Measurements from ENCODE around the gene VAPA.

DNA sequence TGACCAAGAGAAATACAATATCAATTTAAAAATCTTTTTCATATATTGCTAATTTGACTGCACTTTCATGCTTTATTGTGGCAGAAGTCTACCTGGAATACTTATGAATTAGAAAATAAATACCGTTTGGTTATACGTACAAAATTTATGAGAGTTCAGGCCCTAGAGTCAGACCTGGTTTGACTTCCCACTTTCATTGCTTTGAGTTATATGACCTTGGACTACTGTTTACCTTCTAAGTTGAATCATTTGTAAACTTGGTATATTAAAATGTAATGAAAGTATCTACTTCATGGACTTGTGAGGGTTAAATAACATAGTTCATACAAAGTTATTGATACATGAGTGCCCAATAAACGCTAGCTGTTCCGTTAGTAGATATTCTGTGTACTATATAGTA lies 12.0 kb downstream of the VAPA start:
- TF ChIP-seq, protein P1, sequence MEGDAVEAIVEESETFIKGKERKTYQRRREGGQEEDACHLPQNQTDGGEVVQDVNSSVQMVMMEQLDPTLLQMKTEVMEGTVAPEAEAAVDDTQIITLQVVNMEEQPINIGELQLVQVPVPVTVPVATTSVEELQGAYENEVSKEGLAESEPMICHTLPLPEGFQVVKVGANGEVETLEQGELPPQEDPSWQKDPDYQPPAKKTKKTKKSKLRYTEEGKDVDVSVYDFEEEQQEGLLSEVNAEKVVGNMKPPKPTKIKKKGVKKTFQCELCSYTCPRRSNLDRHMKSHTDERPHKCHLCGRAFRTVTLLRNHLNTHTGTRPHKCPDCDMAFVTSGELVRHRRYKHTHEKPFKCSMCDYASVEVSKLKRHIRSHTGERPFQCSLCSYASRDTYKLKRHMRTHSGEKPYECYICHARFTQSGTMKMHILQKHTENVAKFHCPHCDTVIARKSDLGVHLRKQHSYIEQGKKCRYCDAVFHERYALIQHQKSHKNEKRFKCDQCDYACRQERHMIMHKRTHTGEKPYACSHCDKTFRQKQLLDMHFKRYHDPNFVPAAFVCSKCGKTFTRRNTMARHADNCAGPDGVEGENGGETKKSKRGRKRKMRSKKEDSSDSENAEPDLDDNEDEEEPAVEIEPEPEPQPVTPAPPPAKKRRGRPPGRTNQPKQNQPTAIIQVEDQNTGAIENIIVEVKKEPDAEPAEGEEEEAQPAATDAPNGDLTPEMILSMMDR (IDR thresholded peaks at IDR 0.05): no peak
- TF ChIP-seq EZH2 (IDR thresholded peaks at IDR 0.05; ENCODE audit: borderline replicate concordance, insufficient read depth, low read depth, low read length, poor library complexity, severe bottlenecking): no peak

Data from B cell (primary cell).